Measurements from ENCODE around the gene FIGN. TPM values are rescaled to one million over a fixed set of nuclear protein-coding genes. Genes with fewer than 3 reads are reported as not detected.

The FIGN gene
- total RNA-seq, 2 experiments from 2014 or later = not detected

- CTCF ChIA-PET = no interaction called here
Measured at GRCh38 chr2:163737563-163737962, 1.8 kb upstream of the FIGN start.

GRCh38 chr2:163737190-163737439, 1.3 kb upstream of the FIGN start:
- CTCF ChIA-PET = no interaction called here
- POLR2A ChIA-PET = no interaction called here

More at GRCh38 chr2:163737563-163737962, 1.8 kb upstream of the FIGN start:
- POLR2A ChIA-PET = no interaction called here

- ChIA-PET POLR2A (no interaction called here), CTCF (no interaction called here)
Measured at GRCh38 chr2:163736433-163737189, 803 bp upstream of the FIGN start.

GRCh38 chr2:163734881-163735684, 725 bp downstream of the FIGN start:
- CTCF ChIA-PET = no interaction called here
- POLR2A ChIA-PET = no interaction called here

- CTCF ChIA-PET = no interaction called here
- POLR2A ChIA-PET = no interaction called here
Measured at GRCh38 chr2:163734401-163734800, 1.4 kb downstream of the FIGN start.

- ChIA-PET POLR2A (no interaction called here), CTCF (no interaction called here)
Measured at GRCh38 chr2:163733956-163734355, 1.9 kb downstream of the FIGN start.

GRCh38 chr2:163733301-163733938, 2.4 kb downstream of the FIGN start:
- CTCF ChIA-PET = no interaction called here
- POLR2A ChIA-PET = no interaction called here

- ChIA-PET POLR2A (no interaction called here), CTCF (no interaction called here)
Measured at GRCh38 chr2:163732727-163733126, 3.1 kb downstream of the FIGN start.

- CTCF ChIA-PET = no interaction called here
- POLR2A ChIA-PET = no interaction called here
Measured at GRCh38 chr2:163731735-163732134, 4.1 kb downstream of the FIGN start.

GRCh38 chr2:163730556-163730955, 5.3 kb downstream of the FIGN start:
- ChIA-PET CTCF (no interaction called here), POLR2A (no interaction called here)

GRCh38 chr2:163729636-163730273, 6.1 kb downstream of the FIGN start:
- CTCF ChIA-PET = no interaction called here
- POLR2A ChIA-PET = no interaction called here

GRCh38 chr2:163723881-163724280, 11.9 kb downstream of the FIGN start:
- POLR2A ChIA-PET = no interaction called here
- CTCF ChIA-PET = no interaction called here

GRCh38 chr2:163723348-163723747, 12.5 kb downstream of the FIGN start:
- ChIA-PET CTCF (no interaction called here), POLR2A (no interaction called here)

GRCh38 chr2:163719331-163719730, 16.5 kb downstream of the FIGN start:
- CTCF ChIA-PET = no interaction called here

GRCh38 chr2:163717993-163718680, 17.7 kb downstream of the FIGN start:
- ChIA-PET CTCF (no interaction called here), POLR2A (no interaction called here)

More at GRCh38 chr2:163719331-163719730, 16.5 kb downstream of the FIGN start:
- POLR2A ChIA-PET = no interaction called here

- ChIA-PET POLR2A (interaction anchor here (0.7 kb wide), 1 partner anchor 803 kb away, joined by 3 read pairs; no protein-coding TSS in a partner anchor), CTCF (no interaction called here)
Measured at GRCh38 chr2:163717515-163717914, 18.3 kb downstream of the FIGN start.

- POLR2A ChIA-PET = no interaction called here
- CTCF ChIA-PET = no interaction called here
Measured at GRCh38 chr2:163716101-163716500, 19.7 kb downstream of the FIGN start.

GRCh38 chr2:163715668-163716067, 20.1 kb downstream of the FIGN start:
- POLR2A ChIA-PET = no interaction called here
- CTCF ChIA-PET = no interaction called here

- POLR2A ChIA-PET = no interaction called here
- CTCF ChIA-PET = no interaction called here
Measured at GRCh38 chr2:163715199-163715598, 20.6 kb downstream of the FIGN start.

- ChIA-PET POLR2A (no interaction called here), CTCF (no interaction called here)
Measured at GRCh38 chr2:163713534-163714311, 22.1 kb downstream of the FIGN start.
